Left cardiac atrium (tissue), 4 donors: ENCODE results near the gene HGFAC. TPM values are rescaled to one million over a fixed set of nuclear protein-coding genes. Genes with fewer than 3 reads are reported as not detected.
A peak's percentile ranks its signal among the peaks of the same experiment; 100 is the strongest.

Experiments used
- ATAC-seq, 2 donors: fragments of 200-7000 bp; cut with Tn5 transposase; one replicate each; pipeline ENCODE4 v1.9.1; 2020; ENCODE audit warnings: mild to moderate bottlenecking in 2 of 2, moderate library complexity in 2 of 2
- DNase-seq: peaks from one replicate; pipeline ENCODE4 v3.0.0-alpha.2; 2020
- intact Hi-C, 2 donors: fragments of 100-400 bp; cut with DNase I; formaldehyde crosslinking; loops; one replicate each; pipeline versions ENCODE4 v1.14.1 to v1.15.1; 2022 to 2023
- total RNA-seq, 2 donors: library from RNA; stranded (reverse); fragmentation: NEBNext Ultra II Directional; extraction: Animal tissue kit (Norgen Biotek cat#: 25700); gene quantifications; one replicate each; pipeline ENCODE4 v1.2.1, GENCODE V29; 2021
- donor health status: DM: no; HTN: yes; CAD: no.
- donor health status: DM: no; HTN: yes; CAD: no; lungs with severe emphysema.
- donor health status: DM: yes; HTN: yes; CAD: no.
- donor health status: Dilated cardiomyopathy.

Gene HGFAC
- total RNA-seq, 2 donors from 2014 or later, result 0.34 to 0.38 TPM

DNA sequence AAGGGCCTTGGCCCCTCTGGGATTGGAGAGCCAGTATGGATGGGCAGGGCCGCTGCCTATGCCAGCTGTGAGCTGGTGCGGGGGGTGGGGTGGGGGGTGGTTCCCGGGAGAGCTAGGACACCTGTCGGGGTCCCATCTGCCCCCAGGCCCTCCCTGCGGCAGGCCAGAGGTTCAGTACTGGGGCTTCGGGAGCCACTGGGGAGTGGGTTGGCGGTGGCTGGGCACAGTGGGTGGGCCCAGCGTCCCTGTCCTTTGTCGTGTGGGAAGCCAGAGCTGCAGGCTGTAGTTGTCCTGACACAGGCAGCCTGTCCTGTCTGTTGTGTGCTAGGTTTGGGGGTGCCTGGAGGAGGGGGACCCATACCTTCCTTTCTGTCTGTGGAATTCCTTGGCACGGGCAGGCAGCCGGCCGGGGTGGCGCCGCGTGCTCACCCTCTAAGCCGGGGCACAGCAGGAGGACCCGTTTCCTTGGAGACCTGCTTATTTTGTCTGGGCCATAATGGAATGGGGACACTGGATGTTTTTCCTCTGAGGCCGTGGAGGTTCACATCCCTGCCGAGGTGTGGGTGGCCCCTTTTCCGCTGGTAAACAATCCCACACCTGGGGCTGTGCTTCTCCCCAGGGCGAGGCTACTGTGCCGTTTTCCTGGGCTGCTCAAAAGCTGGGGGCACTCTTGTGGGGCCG, 36.1 kb downstream of the HGFAC start:
- intact Hi-C loops, result loop anchor here in 1 of 2 donors (5.0 kb wide), 1 partner anchor 49 kb away; no protein-coding TSS in a partner anchor
- DNase-seq, result no peak
- ATAC-seq, result no peak

DNA sequence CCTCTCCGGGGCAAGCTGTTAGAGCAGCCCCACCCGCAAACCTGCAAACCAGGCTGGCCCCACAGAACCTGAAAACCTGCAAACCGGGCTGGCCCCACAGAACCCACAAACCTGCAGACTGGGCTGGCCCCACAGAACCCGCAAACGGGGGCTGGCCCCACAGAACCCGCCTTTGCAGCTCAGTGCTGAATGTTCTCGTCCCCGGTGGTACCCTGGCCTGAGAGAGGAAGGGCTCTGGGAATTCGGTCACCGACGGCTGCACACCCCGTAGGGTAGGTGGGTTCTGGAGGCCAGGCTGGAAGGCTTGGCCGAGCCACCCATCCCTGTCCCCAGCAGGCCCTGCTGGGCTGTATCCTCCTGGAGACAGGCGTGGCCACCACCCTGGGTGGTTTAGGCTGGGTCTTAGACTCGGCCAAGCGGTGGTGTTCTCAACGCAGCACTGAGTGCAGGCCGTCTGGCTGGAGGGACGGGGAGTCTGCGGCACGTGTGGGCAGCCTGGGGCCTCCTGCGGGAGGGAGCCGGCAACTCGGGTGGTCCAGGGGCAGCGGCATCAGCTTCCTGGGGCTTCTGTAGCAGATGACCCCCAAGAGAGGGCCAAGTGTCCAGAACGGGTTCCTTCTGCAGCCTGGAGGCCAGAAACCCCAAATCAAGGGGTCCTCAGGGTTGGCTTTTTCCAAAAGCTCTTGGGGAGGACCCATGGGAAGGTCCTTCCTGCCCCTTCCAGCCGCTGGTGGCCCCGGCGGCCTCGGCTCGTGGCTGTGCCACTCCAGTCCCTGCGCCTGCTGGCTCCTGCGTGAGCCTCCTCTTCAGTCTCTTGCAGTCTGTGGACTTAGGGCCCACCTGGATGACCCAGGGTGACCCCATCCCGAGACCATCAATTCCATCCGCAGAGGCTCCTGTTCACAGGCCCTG, 36.9 kb downstream of the HGFAC start:
- DNase-seq (no peak), ATAC-seq (no peak)
- intact Hi-C loops, result loop anchor here in 1 of 2 donors (5.0 kb wide), 1 partner anchor 49 kb away; no protein-coding TSS in a partner anchor

DNA sequence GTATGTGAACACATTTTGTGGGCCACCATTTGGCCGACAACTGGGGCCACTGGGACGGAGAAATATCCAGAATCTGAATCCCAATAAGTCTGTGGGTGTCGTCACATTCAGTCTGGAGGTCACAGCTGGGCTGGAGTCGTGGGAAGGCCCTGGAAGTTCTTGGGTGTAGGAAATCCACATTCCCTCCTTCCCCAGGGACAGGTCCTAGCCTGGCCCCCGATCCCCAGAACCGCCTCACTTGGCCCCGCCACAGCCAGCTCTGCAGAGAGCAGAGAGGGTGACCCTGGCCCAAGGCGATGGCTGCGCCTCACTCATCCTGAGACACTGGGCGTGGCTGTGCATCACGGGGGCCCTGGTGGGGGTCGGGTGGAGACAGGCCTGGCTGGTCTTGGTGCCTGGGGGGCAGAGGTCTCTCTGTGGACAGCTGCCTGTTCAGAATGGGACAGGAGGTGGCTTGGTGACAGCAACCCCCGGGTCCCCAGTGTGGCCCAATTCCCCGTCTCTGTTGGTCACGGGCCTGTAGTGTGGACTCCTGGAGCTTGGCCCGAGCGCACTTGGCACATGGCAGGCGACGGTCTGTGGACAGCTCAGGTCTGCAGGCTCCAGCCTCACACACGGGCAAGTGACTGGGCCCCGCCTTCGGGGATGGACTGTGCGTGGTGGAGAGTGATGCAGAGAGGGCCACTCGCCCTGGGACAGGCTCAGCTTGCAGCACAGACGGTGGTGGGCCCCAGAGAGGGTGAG, 37.8 kb downstream of the HGFAC start:
- intact Hi-C loops, result loop anchor here in 1 of 2 donors (5.0 kb wide), 1 partner anchor 48 kb away; no protein-coding TSS in a partner anchor
- no peak for DNase-seq
- peak in 1 of 2 donors; percentile 9 for ATAC-seq

- DNase-seq (peak; percentile 73), ATAC-seq (peak; percentile 19)
- intact Hi-C loops, result no loop called here
Observed at GRCh38 chr4:3480528-3481112, 38.9 kb downstream of the HGFAC start.

GRCh38 chr4:3481113-3481531, 39.4 kb downstream of the HGFAC start:
- ATAC-seq (no peak), DNase-seq (no peak)
- intact Hi-C loops, result no loop called here

DNA sequence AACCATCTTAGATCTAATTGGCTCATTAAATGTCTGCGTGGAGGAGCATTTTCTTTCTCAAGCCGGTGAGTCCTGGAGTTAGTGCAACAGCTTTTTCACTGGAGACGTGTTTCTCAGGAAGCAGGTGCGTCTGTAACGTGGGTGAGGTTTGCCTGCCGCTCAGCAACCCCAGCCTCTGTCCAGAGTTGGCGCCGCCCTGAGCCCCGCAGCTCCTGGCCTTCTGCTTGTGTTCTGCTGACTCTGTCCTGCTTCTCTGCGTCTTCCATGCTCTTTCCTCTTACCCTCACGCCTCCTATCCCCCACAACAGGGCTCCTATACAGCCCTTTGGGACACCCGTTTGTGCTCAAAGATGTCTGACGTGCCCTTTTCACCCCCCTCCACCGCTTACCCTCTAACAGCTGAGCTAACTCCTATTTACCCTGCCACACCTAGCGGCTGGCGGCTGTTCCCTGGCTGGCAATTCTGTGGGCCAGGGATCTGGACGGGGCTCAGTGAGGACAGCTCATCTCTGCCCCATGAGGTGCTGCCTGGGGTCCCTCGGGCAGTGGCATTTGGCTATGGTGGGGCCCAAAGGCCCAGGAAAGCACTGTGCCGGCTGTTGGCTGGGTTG, 40.1 kb downstream of the HGFAC start:
- intact Hi-C loops, result no loop called here
- ATAC-seq (no peak), DNase-seq (no peak)

- intact Hi-C loops, result no loop called here
- ATAC-seq (no peak), DNase-seq (no peak)
Observed at GRCh38 chr4:3482707-3483106, 40.9 kb downstream of the HGFAC start.

GRCh38 chr4:3483471-3483921, 41.7 kb downstream of the HGFAC start:
- intact Hi-C loops, result no loop called here
- ATAC-seq (peak; percentile 73 to 79), DNase-seq (peak; percentile 80)

DNA sequence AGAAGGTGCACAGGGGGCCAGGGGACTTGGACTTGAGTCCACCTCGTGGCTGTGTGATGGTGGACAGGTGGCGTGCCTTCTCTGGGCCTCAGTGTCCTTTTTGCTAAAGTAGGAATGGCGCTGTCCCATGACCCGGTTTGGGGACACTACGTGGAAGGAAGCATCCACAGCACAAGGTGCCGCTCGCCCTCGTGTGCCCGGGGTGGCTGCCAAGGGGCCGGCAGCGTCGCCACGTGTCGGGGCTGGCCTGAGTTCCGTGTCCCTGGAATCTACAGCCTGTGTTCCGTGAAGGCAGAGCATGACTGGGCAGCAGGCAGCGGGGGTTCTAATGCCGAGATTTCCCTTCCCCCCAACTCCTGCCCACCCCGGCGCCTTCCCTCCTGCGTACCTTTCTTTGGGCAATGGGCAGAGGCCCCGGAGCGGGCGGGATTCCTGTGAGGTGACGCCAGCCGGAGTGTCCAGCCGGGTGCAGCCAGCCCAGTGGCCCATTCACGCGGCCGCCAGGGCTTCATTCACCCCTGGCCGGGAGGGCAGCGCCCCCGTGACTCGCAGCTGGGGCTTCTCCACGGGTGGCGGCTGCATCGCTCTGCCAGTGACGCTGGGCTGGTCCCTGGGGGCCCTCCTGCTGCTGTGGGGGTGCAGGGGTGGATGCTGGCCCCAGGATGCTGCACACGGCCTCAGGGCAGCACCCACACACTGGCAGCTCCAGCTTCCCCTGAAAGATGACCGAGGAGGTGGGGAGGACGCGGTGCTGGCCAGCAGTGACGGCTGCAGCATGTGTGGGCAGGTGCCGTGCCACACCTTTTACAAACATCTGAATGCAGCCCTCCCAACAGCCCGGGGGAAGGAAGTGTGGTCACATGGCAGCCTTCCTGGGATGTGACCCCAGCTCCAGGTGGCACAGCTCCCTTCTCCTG, 42.5 kb downstream of the HGFAC start:
- peak; percentile 54 to 60 for ATAC-seq
- peak; percentile 73 for DNase-seq
- intact Hi-C loops, result no loop called here

- no peak for ATAC-seq
- no peak for DNase-seq
- intact Hi-C loops, result no loop called here
Observed at GRCh38 chr4:3485011-3485791, 43.4 kb downstream of the HGFAC start.

- ATAC-seq, result no peak
- DNase-seq, result no peak
- intact Hi-C loops, result no loop called here
Observed at GRCh38 chr4:3485886-3486540, 44.2 kb downstream of the HGFAC start.

GRCh38 chr4:3486541-3487540, 45.1 kb downstream of the HGFAC start:
- ATAC-seq (no peak), DNase-seq (no peak)

GRCh38 chr4:3487861-3488260, 46.1 kb downstream of the HGFAC start:
- intact Hi-C loops, result no loop called here
- no peak for ATAC-seq
- DNase-seq, result no peak

More at GRCh38 chr4:3486541-3487540, 45.1 kb downstream of the HGFAC start:
- intact Hi-C loops, result no loop called here

GRCh38 chr4:3488820-3489219, 47.1 kb downstream of the HGFAC start:
- no peak for ATAC-seq
- no peak for DNase-seq
- intact Hi-C loops, result no loop called here

GRCh38 chr4:3489451-3489962, 47.7 kb downstream of the HGFAC start:
- DNase-seq, result no peak
- intact Hi-C loops, result no loop called here
- ATAC-seq, result no peak
